ENCODE measurements around the gene KIFC1. TPM values are rescaled to one million over a fixed set of nuclear protein-coding genes. Genes with fewer than 3 reads are reported as not detected.
"Not testable (repeated sequence)": the region's sequence is repeated elsewhere in the genome, so short reads cannot be mapped to it uniquely, and the experiment has no call there.

KIFC1 gene
- total and polyA plus RNA-seq, 8 donors: 0.46 to 15.4 (median 6.6) TPM; not detected in 1

GRCh38 chr6:33375143-33375671 lies 16.4 kb upstream of the KIFC1 start:
- Histone ChIP-seq H3K27ac (peak overlapping the region in 4 of 5 donors; percentile 57 to 75 (median 71)), H3K4me3 (peak overlapping the region in 1 of 4 donors; percentile 12), H3K4me1 (peaks cover 11 to 31% (median 18%) of the 10 kb centered on the region in 4 donors), H3K36me3 (no peaks in the 10 kb centered on the region), H3K9me3 (no peaks in the 10 kb centered on the region), H3K27me3 (no peaks in the 10 kb centered on the region)
- intact Hi-C loops (cut with DNase I; ENCODE audit: low total_unique reads): no loop called here
- WGBS, 5 donors: 18 to 24% (median 22%) methylated on average over 8 to 9 of the region's 9 CpGs
- no peak for TF ChIP-seq POLR2A (IDR thresholded peaks at IDR 0.05)
- TF ChIP-seq EP300 (IDR thresholded peaks at IDR 0.05): no peak
- TF ChIP-seq CTCF (IDR thresholded peaks at IDR 0.05): no peak
- no peak for TF ChIP-seq POLR2AphosphoS5 (IDR thresholded peaks at IDR 0.05)
- peak; percentile 76 to 90 for DNase-seq

DNA sequence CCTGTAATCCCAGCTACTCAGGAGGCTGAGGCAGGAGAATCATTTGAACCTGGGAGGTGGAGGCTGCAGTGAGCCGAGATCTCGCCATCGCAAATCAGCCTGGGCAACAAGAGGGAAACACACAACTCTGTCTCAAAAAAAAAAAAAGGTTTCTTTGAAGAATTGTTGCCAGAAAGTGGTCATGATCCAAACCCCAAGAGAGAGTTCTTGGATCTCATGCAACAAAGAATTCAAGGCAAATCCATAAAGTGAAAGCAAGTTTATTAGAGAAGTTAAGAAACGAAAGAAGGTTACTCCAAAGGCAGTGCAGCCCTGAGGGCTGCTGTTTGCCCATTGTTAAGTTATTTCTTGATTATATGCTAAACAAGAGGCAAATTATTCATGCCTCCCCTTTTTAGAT lies 14.5 kb upstream of the KIFC1 start:
- 88 to 96% (median 91%) methylated on average over 4 of the region's 4 CpGs for WGBS, 5 donors
- no peak for DNase-seq
- Histone ChIP-seq H3K9me3 (no peaks in the 10 kb centered on the region), H3K4me1 (peaks cover 11 to 31% (median 18%) of the 10 kb centered on the region in 4 donors), H3K27ac (no peak overlapping the region), H3K4me3 (no peak overlapping the region), H3K27me3 (no peaks in the 10 kb centered on the region), H3K36me3 (no peaks in the 10 kb centered on the region)
- no peak for TF ChIP-seq EP300 (IDR thresholded peaks at IDR 0.05)
- no peak for TF ChIP-seq POLR2A (IDR thresholded peaks at IDR 0.05)
- no peak for TF ChIP-seq POLR2AphosphoS5 (IDR thresholded peaks at IDR 0.05)
- TF ChIP-seq CTCF (IDR thresholded peaks at IDR 0.05): no peak
- intact Hi-C loops (cut with DNase I; ENCODE audit: low total_unique reads): no loop called here

- H3K27ac ChIP-seq; H3K27me3 ChIP-seq; H3K4me3 ChIP-seq; intact Hi-C loops (cut with DNase I; ENCODE audit: low total_unique reads); DNase-seq; H3K9me3 ChIP-seq; H3K36me3 ChIP-seq: not testable (repeated sequence)
- H3K4me1 ChIP-seq: peaks cover 11 to 29% (median 21%) of the 10 kb centered on the region in 4 donors
- 93 to 96% (median 93%) methylated on average over 10 of the region's 10 CpGs for WGBS, 5 donors
These were observed 12.4 kb upstream of the KIFC1 start for GRCh38 chr6:33379184-33379583.

- peaks cover 4 to 16% (median 9%) of the 10 kb centered on the region in 4 donors for H3K4me1 ChIP-seq
- no peak overlapping the region for H3K4me3 ChIP-seq
- intact Hi-C loops (cut with DNase I; ENCODE audit: low total_unique reads): no loop called here
- H3K27me3 ChIP-seq: no peaks in the 10 kb centered on the region
- 81 to 91% (median 89%) methylated on average over 2 of the region's 2 CpGs for WGBS, 5 donors
- no peak for DNase-seq
- no peak for TF ChIP-seq POLR2A (IDR thresholded peaks at IDR 0.05)
- no peak for TF ChIP-seq POLR2AphosphoS5 (IDR thresholded peaks at IDR 0.05)
- no peak for TF ChIP-seq CTCF (IDR thresholded peaks at IDR 0.05)
- no peak for TF ChIP-seq EP300 (IDR thresholded peaks at IDR 0.05)
- no peaks in the 10 kb centered on the region for H3K36me3 ChIP-seq
- no peaks in the 10 kb centered on the region for H3K9me3 ChIP-seq
- no peak overlapping the region for H3K27ac ChIP-seq
These were observed 11.2 kb upstream of the KIFC1 start for GRCh38 chr6:33380272-33380981.

Measured in stomach (tissue), 9 donors.